DND-41 (cell line): ENCODE results near the gene DPP6.

ENCODE experiments used
- ATAC-seq: fragments of 200-7000 bp; cut with Tn5 transposase; 3 replicates; pipeline ENCODE4 v1.9.1; 2021; ENCODE audit warnings: low read depth; ENCODE audit not compliant: insufficient read depth
- DNase-seq: peaks from one replicate; pipeline ENCODE4 v3.0.0-alpha.2; 2020
- H2AFZ ChIP-seq: 2 replicates; pipeline ENCODE4 v1.6.0; 2012; ENCODE audit warnings: low read depth, low read length
- H3K27ac ChIP-seq: 2 replicates; pipeline ENCODE4 v1.5.1; 2012; ENCODE audit warnings: low read length, inconsistent platforms
- H3K27me3 ChIP-seq: fragments of 200-600 bp; sonication (generic); 2 replicates; pipeline ENCODE4 v1.6.0; 2012; ENCODE audit warnings: low read length, mild to moderate bottlenecking, inconsistent platforms; ENCODE audit not compliant: insufficient read depth, poor library complexity
- H3K36me3 ChIP-seq: 2 replicates; pipeline ENCODE4 v1.5.1; 2012; ENCODE audit warnings: low read length, inconsistent platforms; ENCODE audit not compliant: insufficient read depth
- H3K4me1 ChIP-seq: 2 replicates; pipeline ENCODE4 v1.5.1; 2012; ENCODE audit warnings: mild to moderate bottlenecking, low read length; ENCODE audit not compliant: insufficient read depth
- H3K4me2 ChIP-seq: 2 replicates; pipeline ENCODE4 v1.6.0; 2012; ENCODE audit warnings: mild to moderate bottlenecking, moderate library complexity, low read length, inconsistent platforms; ENCODE audit not compliant: insufficient read depth
- H3K4me3 ChIP-seq, 2 experiments: fragments of 200-600 bp in 1 of 2; shearing (Covaris generic) in 1 of 2; 2 replicates each; pipeline ENCODE4 v1.5.1; 2012 to 2016; ENCODE audit warnings: inconsistent platforms in 2 of 2, low read length in 2 of 2, mild to moderate bottlenecking in 2 of 2, low read depth in 1 of 2, moderate library complexity in 1 of 2
- H3K79me2 ChIP-seq: 2 replicates; pipeline ENCODE4 v1.6.0; 2012; ENCODE audit warnings: low read length, inconsistent platforms; ENCODE audit not compliant: insufficient read depth
- H3K9ac ChIP-seq: 2 replicates; pipeline ENCODE4 v1.6.0; 2012; ENCODE audit warnings: low read depth, mild to moderate bottlenecking, inconsistent platforms, low read length, moderate library complexity
- H3K9me3 ChIP-seq: 2 replicates; pipeline ENCODE4 v1.5.1; 2012; ENCODE audit warnings: low read length, moderate library complexity, mild to moderate bottlenecking, inconsistent platforms; ENCODE audit not compliant: insufficient read depth, severe bottlenecking
- H4K20me1 ChIP-seq: 2 replicates; pipeline ENCODE4 v1.6.0; 2012; ENCODE audit warnings: low read length; ENCODE audit not compliant: insufficient read depth
- CTCF ChIP-seq: IDR thresholded peaks from 2 replicates; pipeline ENCODE4 v1.5.1; 2012; ENCODE audit warnings: borderline replicate concordance, low read length, moderate library complexity, mild to moderate bottlenecking; ENCODE audit not compliant: poor library complexity, severe bottlenecking; ENCODE audit errors: extremely low read depth
- EZH2 ChIP-seq: IDR thresholded peaks from 3 replicates; pipeline ENCODE4 v1.6.1; 2012; ENCODE audit warnings: borderline replicate concordance, low read depth, mild to moderate bottlenecking, moderate library complexity, low read length, inconsistent platforms; ENCODE audit not compliant: severe bottlenecking

DPP6 gene

GRCh38 chr7:154217688-154218340 lies 165.6 kb downstream of the DPP6 start:
- H3K9me3 ChIP-seq: no peaks in the 10 kb centered on the region
- H3K4me3 ChIP-seq: no peak overlapping the region
- DNase-seq (no peak), ATAC-seq (no peak)
- no peak overlapping the region for H2AFZ ChIP-seq
- TF ChIP-seq CTCF: no peak
- TF ChIP-seq EZH2: no peak
- no peak overlapping the region for H3K4me2 ChIP-seq
- H3K36me3 ChIP-seq: no peaks in the 10 kb centered on the region
- no peaks in the 10 kb centered on the region for H3K27me3 ChIP-seq
- no peak overlapping the region for H3K9ac ChIP-seq
- H4K20me1 ChIP-seq: no peaks in the 10 kb centered on the region
- H3K27ac ChIP-seq: no peak overlapping the region
- no peaks in the 10 kb centered on the region for H3K4me1 ChIP-seq
- no peaks in the 10 kb centered on the region for H3K79me2 ChIP-seq

GRCh38 chr7:154231732-154232131 lies 179.5 kb downstream of the DPP6 start:
- Histone ChIP-seq H3K36me3 (no peaks in the 10 kb centered on the region), H3K9me3 (no peaks in the 10 kb centered on the region), H3K4me1 (no peaks in the 10 kb centered on the region), H2AFZ (no peak overlapping the region), H4K20me1 (no peaks in the 10 kb centered on the region), H3K4me3 (no peak overlapping the region), H3K9ac (no peak overlapping the region), H3K4me2 (no peak overlapping the region), H3K79me2 (no peaks in the 10 kb centered on the region), H3K27ac (no peak overlapping the region), H3K27me3 (no peaks in the 10 kb centered on the region)
- TF ChIP-seq CTCF (no peak), EZH2 (no peak)
- ATAC-seq (peak; percentile 65; the same call in 2 of the 3 replicates), DNase-seq (peak; percentile 49)

GRCh38 chr7:154232700-154233099 lies 180.5 kb downstream of the DPP6 start:
- Histone ChIP-seq H2AFZ (no peak overlapping the region), H3K36me3 (no peaks in the 10 kb centered on the region), H3K27me3 (no peaks in the 10 kb centered on the region), H3K27ac (no peak overlapping the region), H4K20me1 (no peaks in the 10 kb centered on the region), H3K4me1 (no peaks in the 10 kb centered on the region), H3K9ac (no peak overlapping the region), H3K4me2 (no peak overlapping the region), H3K79me2 (no peaks in the 10 kb centered on the region), H3K4me3 (no peak overlapping the region), H3K9me3 (no peaks in the 10 kb centered on the region)
- ATAC-seq (no peak), DNase-seq (no peak)
- TF ChIP-seq CTCF: no peak
- no peak for TF ChIP-seq EZH2

GRCh38 chr7:154241988-154242387 lies 189.8 kb downstream of the DPP6 start:
- ATAC-seq: no peak
- Histone ChIP-seq H3K36me3 (no peaks in the 10 kb centered on the region), H3K27me3 (no peaks in the 10 kb centered on the region), H3K27ac (no peak overlapping the region), H3K4me2 (no peak overlapping the region), H3K79me2 (no peaks in the 10 kb centered on the region), H3K9ac (no peak overlapping the region), H3K9me3 (peaks cover 7% of the 10 kb centered on the region), H4K20me1 (no peaks in the 10 kb centered on the region), H3K4me1 (no peaks in the 10 kb centered on the region), H2AFZ (no peak overlapping the region), H3K4me3 (no peak overlapping the region)
- TF ChIP-seq CTCF (no peak), EZH2 (no peak)
- no peak for DNase-seq
